HG02571 (cell line): Measurements from ENCODE around the gene SLC12A4.

ENCODE experiments used
- ATAC-seq: cut with Tn5 transposase; IDR thresholded peaks from one replicate; pipeline ENCODE4 v1.9.1; 2021; ENCODE audit warnings: mild to moderate bottlenecking, moderate library complexity; ENCODE audit not compliant: unreplicated experiment

The SLC12A4 gene

DNA sequence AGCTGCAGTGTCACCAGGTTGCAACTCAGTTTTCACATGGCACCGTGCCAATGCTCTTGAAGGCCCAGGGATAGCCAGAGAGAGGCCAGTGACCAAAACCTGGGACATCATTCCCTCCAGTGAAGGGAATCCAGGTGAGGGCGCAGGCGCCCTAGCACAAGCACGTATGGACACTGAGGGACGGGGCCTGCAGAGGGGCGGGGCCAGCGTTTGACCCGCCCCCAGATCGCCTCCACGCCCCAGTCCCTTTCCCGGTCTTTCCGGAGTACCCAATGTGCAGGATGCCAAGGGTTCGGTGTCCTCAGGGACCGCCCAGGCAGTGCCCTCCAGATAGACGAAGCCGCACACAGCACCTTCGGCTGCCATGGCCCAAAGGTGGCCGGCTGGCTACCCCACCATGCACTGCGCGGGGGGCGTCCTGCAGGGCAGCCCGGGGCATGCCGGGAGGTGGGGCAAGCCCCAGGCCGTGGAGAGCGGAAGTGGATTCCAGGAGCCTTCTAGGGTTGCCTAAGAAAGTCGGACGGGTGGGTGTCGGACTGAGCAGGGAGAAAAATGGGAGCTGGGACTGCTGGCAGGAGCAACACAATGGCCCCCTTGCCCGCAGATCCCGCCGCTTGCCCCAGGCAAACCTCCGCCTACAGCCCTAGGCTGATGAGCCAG is 4.6 kb downstream of the SLC12A4 start:
- no peak for ATAC-seq

GRCh38 chr16:67963292-67963661 is 5.2 kb downstream of the SLC12A4 start:
- no peak for ATAC-seq

DNA sequence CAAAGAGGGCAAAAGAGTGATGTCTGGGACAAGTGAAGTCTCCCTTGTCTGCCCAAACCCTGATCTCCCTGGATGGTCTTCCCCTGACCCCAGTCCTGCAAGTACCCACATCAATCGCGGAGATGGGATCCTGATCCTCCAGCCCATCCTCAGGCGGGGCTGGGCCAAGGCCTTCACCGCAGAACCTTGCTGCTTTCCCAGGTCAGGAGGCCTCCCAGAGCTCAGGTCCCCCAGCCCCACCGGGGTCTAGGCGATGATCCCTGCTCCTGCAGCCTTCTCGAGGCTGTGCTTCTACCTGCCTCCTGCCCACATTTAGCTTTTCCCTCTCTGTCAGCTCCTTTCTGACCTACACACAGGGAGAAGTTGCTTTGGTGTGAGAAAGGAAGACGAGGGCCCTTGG is 6.3 kb downstream of the SLC12A4 start:
- no peak for ATAC-seq

- ATAC-seq = no peak
Measured at GRCh38 chr16:67961551-67961957, 6.9 kb downstream of the SLC12A4 start.

- no peak for ATAC-seq
Measured at GRCh38 chr16:67959536-67960329, 8.7 kb downstream of the SLC12A4 start.

- ATAC-seq = no peak
Measured at GRCh38 chr16:67957622-67958021, 10.8 kb downstream of the SLC12A4 start.

GRCh38 chr16:67954421-67955196 is 13.8 kb downstream of the SLC12A4 start:
- no peak for ATAC-seq

DNA sequence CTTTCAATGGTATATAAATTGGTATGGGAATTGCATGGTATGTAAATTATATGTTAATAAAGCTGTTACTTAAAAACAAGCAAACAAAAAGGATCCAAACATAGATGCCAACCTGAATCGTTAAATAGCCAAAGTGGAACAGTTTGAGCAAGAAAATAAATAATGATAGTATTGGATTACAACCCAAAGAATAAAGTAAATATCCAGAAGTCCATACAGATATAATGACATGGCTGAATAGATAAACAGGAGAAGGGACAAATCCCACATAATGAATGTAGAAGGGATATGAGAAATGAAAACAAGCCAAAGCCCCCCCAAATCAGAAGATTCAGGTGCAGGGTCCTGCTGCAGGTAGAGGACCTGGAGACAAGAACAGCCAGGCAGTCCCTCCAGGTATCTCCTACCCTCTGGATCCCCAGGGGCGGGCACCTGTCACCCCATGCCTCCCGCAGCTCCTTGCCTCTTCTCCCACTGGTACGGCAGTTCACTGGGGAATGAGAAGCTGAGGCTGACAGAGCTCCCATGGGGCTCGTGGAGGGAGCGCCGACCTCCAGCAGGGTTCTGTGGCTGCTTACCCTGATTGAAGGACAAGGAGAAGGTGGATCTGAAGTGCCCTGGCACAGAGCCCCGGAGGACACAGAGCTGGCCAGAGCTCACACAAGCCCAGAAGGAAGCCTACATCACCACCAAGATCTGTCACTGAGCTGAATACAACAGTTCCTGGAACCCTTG is 14.6 kb downstream of the SLC12A4 start:
- ATAC-seq = no peak

- ATAC-seq = no peak
Measured at GRCh38 chr16:67951485-67951884, 17.0 kb downstream of the SLC12A4 start.

DNA sequence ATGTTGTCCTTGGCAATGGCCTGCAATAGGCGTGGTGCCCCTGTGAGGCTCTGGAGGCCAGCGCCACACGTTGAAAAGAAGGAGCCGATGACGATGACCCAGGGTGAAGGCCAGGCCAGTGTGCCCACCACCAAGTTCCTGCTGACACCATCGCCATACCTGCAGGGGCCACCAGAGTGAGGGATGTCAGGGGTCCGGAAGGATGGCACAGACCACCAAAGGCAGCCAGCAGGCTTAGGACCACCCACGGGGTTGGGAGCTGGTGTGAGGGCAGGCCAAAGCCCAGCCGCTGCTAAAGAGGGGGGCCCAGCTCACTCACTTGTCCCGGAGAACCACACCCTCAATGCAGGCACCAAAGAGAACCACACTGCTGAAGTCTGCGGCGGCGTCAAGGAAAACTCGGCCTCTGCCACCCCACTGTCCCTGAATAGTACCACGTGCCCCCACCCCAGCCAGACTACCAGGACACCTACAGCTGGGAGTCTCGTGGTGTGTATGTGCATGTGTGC is 18.0 kb downstream of the SLC12A4 start:
- ATAC-seq = no peak

DNA sequence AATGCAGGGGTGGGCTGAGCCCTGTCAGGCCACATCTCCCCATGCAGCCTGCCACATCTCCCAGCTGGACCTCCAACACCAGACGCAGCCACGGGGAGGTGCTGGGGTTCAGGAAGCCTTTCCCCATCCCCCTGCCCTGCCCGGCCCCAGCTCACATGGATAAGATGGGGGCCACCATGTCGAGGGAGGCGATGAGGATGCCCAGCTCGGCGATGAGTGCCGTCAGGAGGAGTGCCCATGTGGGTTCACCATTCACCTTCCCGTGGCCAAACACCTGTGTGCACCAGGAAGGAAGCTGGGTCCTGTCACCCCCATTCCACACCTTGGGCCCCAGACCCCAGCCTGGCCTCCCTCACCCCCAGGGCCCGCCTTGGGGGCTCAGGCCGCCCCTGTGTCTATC is 18.8 kb downstream of the SLC12A4 start:
- no peak for ATAC-seq

DNA sequence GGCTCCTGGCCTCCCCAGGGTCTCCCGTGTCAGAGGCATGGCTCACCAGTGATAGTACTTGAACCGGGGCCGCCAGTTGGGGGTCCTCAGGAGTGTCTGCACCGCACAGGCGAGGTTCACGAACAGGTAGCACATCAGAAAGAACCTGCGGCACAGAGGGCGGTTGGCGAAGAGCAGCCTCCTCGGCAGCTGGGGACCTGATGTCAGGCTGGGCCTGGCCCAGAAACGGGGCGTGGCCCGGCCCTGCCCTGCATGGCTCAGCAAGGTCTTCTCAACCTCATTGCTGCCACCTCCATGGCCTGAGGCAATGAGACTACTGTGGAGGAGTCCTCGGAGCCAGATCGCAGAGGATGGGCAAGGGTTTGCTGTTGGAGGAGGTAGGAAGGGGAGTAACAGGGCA is 20.4 kb downstream of the SLC12A4 start:
- ATAC-seq = no peak

DNA sequence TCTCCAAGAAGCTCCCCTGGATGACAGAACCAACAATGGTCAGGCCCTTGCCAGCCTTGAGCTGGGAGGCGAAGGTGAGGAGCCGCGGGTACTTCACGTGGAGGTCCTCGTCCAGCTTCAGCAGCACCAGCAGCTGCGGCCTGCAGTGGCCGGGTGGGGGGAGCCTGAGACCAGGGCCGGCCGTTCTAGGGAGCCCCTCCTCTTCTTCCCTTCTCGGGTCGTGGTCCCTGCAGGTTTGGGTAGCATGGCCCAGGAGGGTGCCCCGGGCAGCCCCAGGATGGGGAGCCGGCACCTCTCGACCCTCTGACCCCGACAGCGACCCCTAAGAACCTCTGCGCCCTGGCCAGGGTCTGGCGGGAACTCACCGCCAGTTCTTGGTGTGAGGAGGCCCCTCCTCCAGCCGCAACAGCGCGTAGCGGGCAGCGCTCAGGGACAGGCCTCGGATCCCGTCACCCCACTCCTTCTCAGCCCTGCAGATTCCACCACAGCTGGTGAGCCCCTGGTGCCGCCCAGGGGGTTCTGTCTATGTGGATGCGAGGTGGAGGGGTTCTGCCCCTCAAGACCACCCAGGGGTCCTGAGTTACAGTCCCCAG is 21.4 kb downstream of the SLC12A4 start:
- ATAC-seq = no peak

DNA sequence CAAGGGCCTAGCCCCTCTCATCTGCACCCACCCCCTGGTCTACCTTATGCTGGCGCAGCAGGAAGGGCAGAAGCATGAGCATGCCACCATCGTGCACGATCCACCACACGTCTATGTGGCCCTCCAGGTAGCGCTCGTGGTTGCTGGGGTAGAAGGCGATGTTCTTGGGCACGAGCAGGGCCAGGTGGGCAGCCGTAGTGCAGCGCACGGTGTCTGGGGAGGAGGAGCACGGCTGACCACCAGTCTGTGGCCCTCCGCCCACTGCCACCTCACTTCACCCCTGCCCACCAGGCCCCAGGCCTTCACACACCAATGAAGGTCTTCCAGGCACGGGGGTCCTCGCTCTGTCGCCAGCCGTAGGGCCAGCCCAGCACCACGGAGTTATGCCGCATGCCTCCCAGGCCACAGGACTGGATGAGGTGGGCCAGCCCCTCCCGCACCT is 22.3 kb downstream of the SLC12A4 start:
- ATAC-seq = no peak

DNA sequence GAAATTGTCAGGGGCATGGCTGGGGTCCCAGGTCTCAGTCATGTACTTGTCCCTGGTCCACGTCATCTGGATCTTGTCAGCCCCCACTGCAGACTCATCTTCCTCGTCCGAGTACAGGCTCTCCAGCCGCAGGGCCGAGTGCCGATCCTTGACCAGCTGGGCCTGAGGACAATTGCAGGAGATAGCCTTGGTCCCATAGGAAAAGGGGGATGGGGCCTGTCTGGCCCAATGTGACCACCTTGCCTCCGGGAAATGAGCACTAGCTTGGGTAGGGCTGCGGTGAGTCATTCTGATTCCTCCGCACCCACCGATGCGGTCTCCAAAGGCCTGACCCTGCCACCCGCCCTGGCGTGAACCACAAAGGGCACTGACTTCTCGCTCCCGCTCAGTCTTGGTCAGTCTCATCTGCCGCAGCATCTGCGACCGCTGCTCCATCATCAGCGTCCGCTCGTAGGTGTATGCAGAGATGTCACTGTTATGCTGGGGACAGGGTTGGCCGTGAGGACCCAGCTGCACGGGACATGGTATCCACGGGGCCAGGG is 23.0 kb downstream of the SLC12A4 start:
- ATAC-seq = no peak

- no peak for ATAC-seq
Measured at GRCh38 chr16:67944690-67945391, 23.6 kb downstream of the SLC12A4 start.

- ATAC-seq = no peak
Measured at GRCh38 chr16:67943619-67944504, 24.6 kb downstream of the SLC12A4 start, which contains the start of gene LCAT. LCAT (minus strand) TSS chr16:67944120; CDS start chr16:67944101, 19 bp downstream.

- ATAC-seq = no peak
Measured at GRCh38 chr16:67943256-67943618, 25.2 kb downstream of the SLC12A4 start.
